Stimulated activated memory B cell treated with anti-CD40 and anti-IgM and Interleukin-4, amounts not matched to agents 10 μg/mL and 1 μg/mL and 100 μg/mL, for 72 hours (primary cell): ENCODE measurements around the gene CTNND2.

Experiments
- ATAC-seq: fragments of 150-1000 bp; cut with Tn5 transposase; 2 replicates; pipeline ENCODE4 v1.10.0; 2021
- H3K27ac Mint-ChIP-seq: one replicate; pipeline ENCODE4 v1.8.0; 2022; ENCODE audit warnings: mild to moderate bottlenecking, mixed read lengths
- H3K27me3 Mint-ChIP-seq: one replicate; pipeline ENCODE4 v1.8.0; 2022; ENCODE audit warnings: mixed read lengths
- H3K36me3 Mint-ChIP-seq: one replicate; pipeline ENCODE4 v1.8.0; 2022; ENCODE audit warnings: mixed read lengths
- H3K4me1 Mint-ChIP-seq: one replicate; pipeline ENCODE4 v1.8.0; 2022; ENCODE audit warnings: mixed read lengths
- H3K4me3 Mint-ChIP-seq: one replicate; pipeline ENCODE4 v1.8.0; 2022; ENCODE audit warnings: mild to moderate bottlenecking, moderate library complexity, mixed read lengths
- H3K9me3 Mint-ChIP-seq: one replicate; pipeline ENCODE4 v1.8.0; 2022; ENCODE audit warnings: mixed read lengths

Gene CTNND2

GRCh38 chr5:11904265-11904906 lies at the start of gene CTNND2:
CTNND2 (minus strand) TSS chr5:11904446; CDS start chr5:11903853, 593 bp downstream.
- no peak within 1 kb of the TSS for H3K27ac Mint-ChIP-seq
- peaks cover 6% of the 10 kb centered on the region for H3K4me1 Mint-ChIP-seq
- peaks cover 34% of the 10 kb centered on the region for H3K27me3 Mint-ChIP-seq
- H3K36me3 Mint-ChIP-seq: no peaks in the 10 kb centered on the region
- ATAC-seq: peak; percentile 24
- peak within 1 kb of the TSS; percentile 3 for H3K4me3 Mint-ChIP-seq
- H3K9me3 Mint-ChIP-seq: no peaks in the 10 kb centered on the region

- H3K4me3 Mint-ChIP-seq: no peak overlapping the region
- no peaks in the 10 kb centered on the region for H3K27me3 Mint-ChIP-seq
- H3K9me3 Mint-ChIP-seq: peaks cover 2% of the 10 kb centered on the region
- no peaks in the 10 kb centered on the region for H3K36me3 Mint-ChIP-seq
- H3K27ac Mint-ChIP-seq: no peak overlapping the region
- no peak for ATAC-seq
- no peaks in the 10 kb centered on the region for H3K4me1 Mint-ChIP-seq
These were observed 42.1 kb upstream of the CTNND2 start for GRCh38 chr5:11946317-11946716.

DNA sequence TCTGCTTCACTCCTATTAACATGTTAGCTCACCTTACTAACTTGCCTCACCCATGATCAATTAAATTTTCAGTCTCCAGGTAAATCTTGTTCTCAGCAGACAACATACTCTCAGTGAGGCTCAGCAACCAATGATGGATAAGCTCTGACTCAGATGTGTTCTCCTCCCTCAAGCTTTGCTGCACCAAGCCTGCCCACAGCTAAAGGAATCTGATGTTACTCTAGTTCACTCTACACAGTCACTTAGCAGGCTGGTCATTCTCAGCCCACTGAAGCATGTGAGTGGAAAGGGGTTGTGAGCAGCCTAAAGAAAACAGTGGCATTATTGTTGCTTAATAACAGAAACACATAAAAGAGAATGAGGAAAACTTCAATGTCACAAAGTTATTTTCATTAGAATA lies 37.3 kb upstream of the CTNND2 start:
- ATAC-seq: no peak
- Mint-ChIP-seq H3K9me3 (peaks cover 3% of the 10 kb centered on the region), H3K27ac (no peak overlapping the region), H3K27me3 (no peaks in the 10 kb centered on the region), H3K4me3 (no peak overlapping the region), H3K4me1 (no peaks in the 10 kb centered on the region), H3K36me3 (no peaks in the 10 kb centered on the region)

DNA sequence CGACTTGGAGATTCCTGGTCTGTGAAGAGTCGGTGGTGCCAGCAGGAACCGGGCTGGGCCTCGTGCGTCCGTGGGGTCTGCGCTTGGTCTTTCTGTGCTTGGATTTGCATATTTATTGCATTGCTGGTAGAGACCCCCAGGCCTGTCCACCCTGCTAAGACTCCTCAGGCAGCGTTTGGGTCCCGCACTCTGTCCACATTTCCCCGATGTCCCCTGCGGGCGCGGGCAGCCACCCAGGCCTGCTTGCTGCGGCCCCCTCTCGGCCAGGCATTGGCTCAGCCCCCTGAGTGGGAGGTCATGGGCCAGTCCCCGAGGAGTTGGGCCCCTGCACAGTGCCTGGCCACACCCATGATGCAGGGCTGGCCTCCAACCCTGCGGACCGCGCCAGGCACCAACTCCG lies 27.4 kb upstream of the CTNND2 start:
- no peak overlapping the region for H3K27ac Mint-ChIP-seq
- no peaks in the 10 kb centered on the region for H3K4me1 Mint-ChIP-seq
- ATAC-seq: no peak

GRCh38 chr5:11928909-11929308 lies 24.7 kb upstream of the CTNND2 start:
- no peaks in the 10 kb centered on the region for H3K4me1 Mint-ChIP-seq
- peak; percentile 50 for ATAC-seq
- no peaks in the 10 kb centered on the region for H3K27me3 Mint-ChIP-seq
- H3K4me3 Mint-ChIP-seq: no peak overlapping the region
- H3K36me3 Mint-ChIP-seq: no peaks in the 10 kb centered on the region
- H3K9me3 Mint-ChIP-seq: peaks cover 6% of the 10 kb centered on the region
- H3K27ac Mint-ChIP-seq: no peak overlapping the region

More for the DNA sequence above, 27.4 kb upstream of the CTNND2 start:
- Mint-ChIP-seq H3K36me3 (no peaks in the 10 kb centered on the region), H3K4me3 (no peak overlapping the region), H3K27me3 (no peaks in the 10 kb centered on the region), H3K9me3 (peaks cover 7% of the 10 kb centered on the region)

- ATAC-seq: no peak
- no peak overlapping the region for H3K27ac Mint-ChIP-seq
- no peaks in the 10 kb centered on the region for H3K36me3 Mint-ChIP-seq
- H3K9me3 Mint-ChIP-seq: no peaks in the 10 kb centered on the region
- no peaks in the 10 kb centered on the region for H3K27me3 Mint-ChIP-seq
- no peaks in the 10 kb centered on the region for H3K4me1 Mint-ChIP-seq
- H3K4me3 Mint-ChIP-seq: no peak overlapping the region
These were observed 21.5 kb upstream of the CTNND2 start for GRCh38 chr5:11925701-11926100.

DNA sequence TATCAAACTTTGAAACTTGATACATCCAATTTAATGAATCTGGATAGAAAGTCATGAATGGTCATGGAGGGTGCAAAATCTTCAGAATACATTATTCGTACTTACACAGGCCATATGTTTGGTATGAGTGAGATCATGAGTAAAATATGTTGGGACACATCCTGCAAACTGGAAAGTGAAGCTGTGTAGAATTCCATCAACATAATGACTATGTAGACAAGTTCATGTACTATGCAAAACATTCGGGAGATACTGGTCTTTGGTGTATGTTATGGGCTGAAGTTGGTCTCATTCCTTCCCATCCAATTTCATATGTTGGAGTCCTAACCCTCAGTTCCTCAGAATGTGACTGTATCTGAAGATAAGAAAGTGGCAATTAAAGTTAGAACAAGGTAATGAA lies 18.1 kb upstream of the CTNND2 start:
- Mint-ChIP-seq H3K27ac (no peak overlapping the region), H3K36me3 (no peaks in the 10 kb centered on the region), H3K9me3 (no peaks in the 10 kb centered on the region), H3K4me3 (no peak overlapping the region), H3K4me1 (no peaks in the 10 kb centered on the region), H3K27me3 (no peaks in the 10 kb centered on the region)
- no peak for ATAC-seq

- H3K4me1 Mint-ChIP-seq: no peaks in the 10 kb centered on the region
- no peak overlapping the region for H3K4me3 Mint-ChIP-seq
- no peaks in the 10 kb centered on the region for H3K27me3 Mint-ChIP-seq
- H3K9me3 Mint-ChIP-seq: peaks cover 3% of the 10 kb centered on the region
- no peaks in the 10 kb centered on the region for H3K36me3 Mint-ChIP-seq
- H3K27ac Mint-ChIP-seq: no peak overlapping the region
- no peak for ATAC-seq
These were observed 14.3 kb upstream of the CTNND2 start for GRCh38 chr5:11918463-11919045.

- H3K4me1 Mint-ChIP-seq: peaks cover 6% of the 10 kb centered on the region
- no peak overlapping the region for H3K27ac Mint-ChIP-seq
- ATAC-seq: peak; percentile 31
These were observed 5.2 kb upstream of the CTNND2 start for GRCh38 chr5:11909471-11909870.

DNA sequence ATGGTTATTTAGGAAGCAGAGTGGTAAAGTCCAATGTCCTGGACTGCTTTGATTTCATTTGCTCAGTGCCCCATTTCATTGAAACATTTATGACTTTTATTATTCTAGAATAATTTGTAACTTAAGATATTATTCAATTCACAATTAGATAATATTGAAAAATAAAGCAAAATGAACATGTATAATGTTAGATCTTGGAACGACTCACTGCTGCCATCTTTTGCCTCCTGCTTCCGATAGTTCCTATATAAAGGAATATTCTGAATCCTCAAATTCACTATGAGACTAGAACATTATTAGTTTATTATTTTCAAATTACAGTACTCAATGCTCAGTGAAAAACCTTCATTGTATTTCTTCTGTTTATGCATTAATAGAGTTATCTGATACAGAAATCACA lies 2.3 kb upstream of the CTNND2 start:
- H3K4me1 Mint-ChIP-seq: peaks cover 6% of the 10 kb centered on the region
- no peak for ATAC-seq
- no peaks in the 10 kb centered on the region for H3K36me3 Mint-ChIP-seq
- peaks cover 31% of the 10 kb centered on the region for H3K27me3 Mint-ChIP-seq
- H3K27ac Mint-ChIP-seq: no peak overlapping the region
- peaks cover 3% of the 10 kb centered on the region for H3K9me3 Mint-ChIP-seq
- H3K4me3 Mint-ChIP-seq: no peak overlapping the region

More at GRCh38 chr5:11909471-11909870, 5.2 kb upstream of the CTNND2 start:
- H3K9me3 Mint-ChIP-seq: peaks cover 3% of the 10 kb centered on the region
- H3K27me3 Mint-ChIP-seq: peaks cover 11% of the 10 kb centered on the region
- no peak overlapping the region for H3K4me3 Mint-ChIP-seq
- no peaks in the 10 kb centered on the region for H3K36me3 Mint-ChIP-seq

- H3K27me3 Mint-ChIP-seq: peaks cover 34% of the 10 kb centered on the region
- no peak for ATAC-seq
- no peaks in the 10 kb centered on the region for H3K9me3 Mint-ChIP-seq
- peaks cover 6% of the 10 kb centered on the region for H3K4me1 Mint-ChIP-seq
- peak overlapping the region; percentile 3 for H3K4me3 Mint-ChIP-seq
- no peak overlapping the region for H3K27ac Mint-ChIP-seq
- no peaks in the 10 kb centered on the region for H3K36me3 Mint-ChIP-seq
These were observed 960 bp upstream of the CTNND2 start for GRCh38 chr5:11905206-11905605.

DNA sequence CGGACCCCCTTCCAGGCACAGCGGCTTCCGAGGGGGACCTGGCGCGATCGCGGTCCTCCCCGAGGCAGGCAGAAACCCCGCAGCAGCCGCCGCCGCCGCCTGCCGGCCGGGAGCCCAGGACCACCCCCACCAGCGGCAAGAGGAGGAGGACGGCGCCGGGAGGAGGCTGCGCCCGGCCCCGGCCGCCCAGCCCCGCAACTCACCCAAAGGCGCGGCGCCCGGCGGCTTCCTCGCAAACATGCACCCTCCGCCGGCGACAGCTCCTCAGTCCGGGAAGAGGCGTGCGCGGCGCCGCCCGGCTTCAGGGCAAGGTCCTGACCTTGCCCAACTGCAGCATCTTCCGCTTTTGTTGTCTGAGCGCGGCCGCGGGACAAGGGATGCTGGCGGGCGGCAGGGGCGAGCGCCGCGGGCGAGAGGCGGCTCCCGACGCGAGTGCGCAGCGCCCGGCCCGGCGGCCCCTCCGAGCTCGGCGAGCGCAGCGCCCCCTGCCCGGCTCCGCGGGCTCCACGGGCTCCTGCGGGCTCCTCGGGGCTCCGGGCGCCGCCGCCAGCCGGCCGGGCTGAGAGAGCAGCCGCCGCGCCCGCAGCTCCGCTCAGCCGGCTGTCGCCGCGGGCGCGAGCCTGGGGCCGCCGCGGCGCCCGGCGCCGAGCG lies 507 bp downstream of the CTNND2 start:
- Mint-ChIP-seq H3K9me3 (no peaks in the 10 kb centered on the region), H3K27me3 (peaks cover 34% of the 10 kb centered on the region), H3K36me3 (no peaks in the 10 kb centered on the region), H3K27ac (no peak overlapping the region), H3K4me3 (no peak overlapping the region), H3K4me1 (peaks cover 6% of the 10 kb centered on the region)
- no peak for ATAC-seq

- Mint-ChIP-seq H3K9me3 (no peaks in the 10 kb centered on the region), H3K27ac (no peak overlapping the region), H3K27me3 (peaks cover 34% of the 10 kb centered on the region), H3K4me1 (peaks cover 6% of the 10 kb centered on the region), H3K4me3 (no peak overlapping the region), H3K36me3 (no peaks in the 10 kb centered on the region)
- ATAC-seq: no peak
These were observed 1.1 kb downstream of the CTNND2 start for GRCh38 chr5:11903121-11903613.

DNA sequence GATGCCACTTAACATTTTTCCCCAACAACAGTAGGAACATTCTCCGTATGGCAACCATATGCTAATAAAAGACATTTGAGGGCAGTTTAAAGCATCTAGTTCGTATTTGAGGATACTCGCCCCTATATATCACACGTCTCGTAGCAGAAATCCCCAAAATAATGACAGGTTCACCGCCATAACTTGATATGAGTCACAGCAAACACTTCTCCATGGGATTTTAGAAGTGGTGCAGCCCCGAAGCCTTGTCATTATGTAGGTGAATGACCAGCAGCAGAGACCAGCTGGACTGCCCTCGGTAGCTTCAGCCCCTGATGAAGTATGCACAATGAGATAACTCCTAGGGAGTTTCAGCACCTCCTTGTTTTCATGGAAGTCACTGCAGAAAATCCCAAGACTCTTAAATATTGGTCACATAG lies 2.0 kb downstream of the CTNND2 start:
- H3K4me1 Mint-ChIP-seq: peaks cover 6% of the 10 kb centered on the region
- no peak overlapping the region for H3K27ac Mint-ChIP-seq
- no peak overlapping the region for H3K4me3 Mint-ChIP-seq
- peaks cover 34% of the 10 kb centered on the region for H3K27me3 Mint-ChIP-seq
- ATAC-seq: no peak
- H3K36me3 Mint-ChIP-seq: no peaks in the 10 kb centered on the region
- H3K9me3 Mint-ChIP-seq: no peaks in the 10 kb centered on the region

DNA sequence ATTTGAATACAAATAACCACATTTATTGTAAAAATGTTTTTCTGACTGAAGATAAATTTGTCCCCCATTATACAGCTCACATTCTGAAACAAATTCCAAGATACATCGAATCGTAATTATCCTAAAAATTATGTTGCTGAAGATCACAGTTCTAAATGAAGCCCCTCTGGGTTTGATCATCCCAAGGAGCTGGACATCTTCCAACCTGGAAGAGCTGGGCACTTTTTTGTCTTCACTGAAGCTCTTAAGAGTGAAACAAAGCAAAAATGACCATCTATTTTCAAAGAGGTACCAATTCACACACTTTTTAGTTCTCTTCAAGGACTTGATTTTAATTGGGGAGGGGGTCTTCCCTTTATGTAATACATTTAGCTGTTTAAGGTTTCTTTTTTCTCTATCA lies 5.5 kb downstream of the CTNND2 start:
- H3K4me1 Mint-ChIP-seq: no peaks in the 10 kb centered on the region
- peaks cover 3% of the 10 kb centered on the region for H3K9me3 Mint-ChIP-seq
- no peak for ATAC-seq
- H3K4me3 Mint-ChIP-seq: no peak overlapping the region
- no peak overlapping the region for H3K27ac Mint-ChIP-seq
- peaks cover 22% of the 10 kb centered on the region for H3K27me3 Mint-ChIP-seq
- no peaks in the 10 kb centered on the region for H3K36me3 Mint-ChIP-seq

DNA sequence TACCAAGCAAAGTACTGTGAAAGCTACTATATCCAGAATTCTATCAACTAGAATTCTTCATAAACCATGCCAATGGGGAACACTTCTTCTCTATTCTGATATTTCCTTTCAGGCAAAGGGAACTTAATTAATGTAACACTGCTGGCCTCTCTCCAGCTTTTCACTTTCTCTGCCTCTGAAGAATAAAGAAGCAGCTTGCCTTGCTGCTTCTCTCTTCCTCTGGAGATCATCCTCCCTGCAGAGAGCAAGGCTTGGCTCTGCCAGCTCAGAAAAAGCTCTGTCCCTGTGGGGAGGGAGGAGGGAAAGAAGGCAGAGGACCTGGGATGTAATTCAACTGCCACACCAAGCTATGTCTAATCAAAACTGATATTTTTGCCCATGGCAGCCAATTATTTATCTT lies 6.5 kb downstream of the CTNND2 start:
- Mint-ChIP-seq H3K4me3 (no peak overlapping the region), H3K27ac (no peak overlapping the region), H3K36me3 (no peaks in the 10 kb centered on the region), H3K27me3 (peaks cover 15% of the 10 kb centered on the region), H3K9me3 (peaks cover 6% of the 10 kb centered on the region), H3K4me1 (no peaks in the 10 kb centered on the region)
- no peak for ATAC-seq
